GM18907 (cell line): ENCODE results near the gene UBQLN1.
A peak's percentile ranks its signal among the peaks of the same experiment; 100 is the strongest.
"Not testable (repeated sequence)": the region's sequence is repeated elsewhere in the genome, so short reads cannot be mapped to it uniquely, and the experiment has no call there.

Experiments
- ATAC-seq: cut with Tn5 transposase; IDR thresholded peaks from one replicate; pipeline ENCODE4 v1.9.1; 2021; ENCODE audit warnings: mild to moderate bottlenecking, moderate library complexity; ENCODE audit not compliant: unreplicated experiment

UBQLN1 gene

DNA sequence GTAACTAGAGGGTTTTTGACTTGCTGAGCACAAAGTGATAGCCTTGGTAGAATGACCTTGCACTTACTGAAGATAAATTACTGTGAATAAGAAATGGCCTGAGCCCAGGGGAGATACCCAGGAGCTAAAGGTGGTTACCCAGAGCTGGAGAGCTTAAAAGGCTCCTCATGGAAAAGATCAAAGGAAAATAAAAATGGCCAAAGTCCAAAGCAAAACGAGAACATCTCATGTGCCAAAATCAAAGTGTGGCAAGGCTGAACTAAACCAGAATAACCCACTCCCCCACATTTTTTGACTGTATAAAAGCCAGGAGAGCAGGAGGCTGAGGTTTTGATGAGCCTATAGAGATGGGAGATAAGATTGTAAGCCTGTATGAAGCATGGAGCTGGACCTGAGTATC is 70.4 kb downstream of the UBQLN1 start:
- no peak for ATAC-seq

GRCh38 chr9:83636813-83637212 is 70.9 kb downstream of the UBQLN1 start:
- ATAC-seq, result no peak

GRCh38 chr9:83633676-83634075 is 74.1 kb downstream of the UBQLN1 start:
- no peak for ATAC-seq

GRCh38 chr9:83633255-83633654 is 74.5 kb downstream of the UBQLN1 start:
- ATAC-seq, result peak; percentile 76

GRCh38 chr9:83630938-83631457 is 76.8 kb downstream of the UBQLN1 start:
- ATAC-seq, result no peak

GRCh38 chr9:83629433-83630104 is 78.2 kb downstream of the UBQLN1 start:
- ATAC-seq, result no peak

DNA sequence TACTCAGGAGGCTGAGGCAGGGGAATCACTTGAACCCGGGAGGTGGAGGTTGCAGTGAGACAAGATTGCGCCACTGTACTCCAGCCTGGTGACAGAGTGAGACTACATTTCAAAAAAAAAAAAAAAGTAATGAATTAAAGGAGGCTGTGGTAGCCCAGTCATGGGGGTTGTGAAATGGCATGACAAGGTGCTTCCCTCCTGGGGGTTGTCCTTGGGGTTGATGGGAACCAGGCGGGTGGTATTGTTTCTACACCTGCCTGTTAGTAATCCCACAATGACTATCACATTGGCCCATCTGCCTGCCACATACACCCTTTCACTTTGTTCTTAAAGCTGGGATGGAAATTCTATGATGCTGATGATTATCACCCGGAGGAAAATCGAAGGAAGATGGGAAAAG is 79.2 kb downstream of the UBQLN1 start:
- no peak for ATAC-seq

- ATAC-seq, result no peak
Measured at GRCh38 chr9:83625178-83625577, 82.6 kb downstream of the UBQLN1 start.

- ATAC-seq, result peak; percentile 35
Measured at GRCh38 chr9:83623679-83624076, 84.1 kb downstream of the UBQLN1 start.

- peak; percentile 82 for ATAC-seq
Measured at GRCh38 chr9:83622939-83623678, 84.6 kb downstream of the UBQLN1 start, which contains the start of gene IDNK. Gene IDNK (plus strand): TSS chr9:83623143. CDS start chr9:83623172, 29 bp downstream.

DNA sequence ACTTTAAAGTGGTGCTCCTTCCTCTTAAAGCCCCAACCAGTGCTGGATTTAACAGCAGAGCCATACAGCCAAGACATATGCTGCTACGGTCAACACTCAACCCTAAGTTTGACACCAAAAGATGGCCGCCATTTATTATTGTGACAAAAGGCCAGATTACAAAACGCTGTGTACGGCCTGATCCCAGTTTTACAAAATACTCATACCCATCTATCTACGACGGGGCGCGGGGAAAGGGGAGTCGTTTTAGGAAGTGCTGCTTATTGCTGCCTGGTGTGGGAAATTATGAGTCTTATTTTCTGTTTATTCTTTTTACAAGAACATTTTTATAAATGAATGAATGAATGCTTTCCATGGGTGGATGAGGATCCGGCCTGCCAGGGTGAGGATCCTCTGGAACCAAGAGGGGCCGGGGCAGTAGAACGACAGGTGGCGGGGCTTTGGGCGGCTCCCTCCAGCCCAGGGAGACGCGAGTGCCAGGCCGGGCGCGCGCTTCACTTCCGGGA is 85.3 kb downstream of the UBQLN1 start:
- ATAC-seq, result peak; percentile 55

- ATAC-seq, result peak; percentile 35
Measured at GRCh38 chr9:83620841-83621636, 86.7 kb downstream of the UBQLN1 start.

GRCh38 chr9:83617299-83617698 is 90.5 kb downstream of the UBQLN1 start:
- ATAC-seq, result no peak

DNA sequence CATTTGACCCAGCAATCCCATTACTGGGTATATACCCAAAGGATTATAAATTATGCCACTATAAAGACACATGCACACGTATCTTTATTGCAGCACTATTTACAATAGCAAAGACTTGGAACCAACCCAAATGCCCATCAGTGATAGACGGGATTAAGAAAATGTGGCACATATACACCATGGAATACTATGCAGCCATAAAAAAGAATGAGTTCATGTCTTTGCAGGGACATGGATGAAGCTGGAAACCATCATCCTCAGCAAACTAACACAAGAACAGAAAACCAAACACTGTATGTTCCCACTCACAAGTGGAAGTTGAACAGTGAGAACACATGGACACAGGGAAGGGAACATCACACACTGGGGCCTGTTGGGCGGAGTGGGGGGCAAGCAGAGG is 94.5 kb downstream of the UBQLN1 start:
- ATAC-seq, result not testable (repeated sequence)
